Left colon (tissue), 2 donors: ENCODE data around the gene MPHOSPH9. TPM values are rescaled to one million over a fixed set of nuclear protein-coding genes. Genes with fewer than 3 reads are reported as not detected.

Experiments used
- ATAC-seq: fragments of 200-7000 bp; cut with Tn5 transposase; one replicate; pipeline ENCODE4 v1.9.1; 2020; ENCODE audit warnings: mild to moderate bottlenecking, moderate library complexity
- DNase-seq, 2 donors: peaks; one replicate each; pipeline ENCODE4 v3.0.0-alpha.2; 2020
- intact Hi-C, 2 donors: fragments of 100-400 bp; cut with DNase I in 1 of 2; cut with micrococcal nuclease in 1 of 2; formaldehyde crosslinking; loops; one replicate each; pipeline versions ENCODE4 v1.11.2 to v1.14.0; 2022; cut with DNase I, micrococcal nuclease
- total RNA-seq, 2 donors: library from RNA; stranded (reverse); fragmentation: NEBNext Ultra II Directional; extraction: Animal tissue kit (Norgen Biotek cat#: 25700); gene quantifications; one replicate each; pipeline ENCODE4 v1.2.1, GENCODE V29; 2021
- donor health status: DM: no; HTN: no; CAD: no.
- donor health status: DM: yes; HTN: yes; CAD: no.

Gene MPHOSPH9
- total RNA-seq, 2 donors from 2014 or later = 12.3 to 19.8 TPM

GRCh38 chr12:123160801-123161487 lies 72.0 kb downstream of the MPHOSPH9 start:
- no peak for DNase-seq
- no peak for ATAC-seq
- intact Hi-C loops = no loop called here

- DNase-seq (no peak), ATAC-seq (no peak)
- intact Hi-C loops = loop anchor here (5.0 to 10.0 kb wide), 2 partner anchors 109 to 112 kb away; no protein-coding TSS in a partner anchor
These were observed 79.0 kb downstream of the MPHOSPH9 start for GRCh38 chr12:123153906-123154305.

- DNase-seq = no peak
- ATAC-seq = no peak
- intact Hi-C loops = loop anchor here (5.0 to 10.0 kb wide), 2 partner anchors 108 to 111 kb away; no protein-coding TSS in a partner anchor
These were observed 80.1 kb downstream of the MPHOSPH9 start for GRCh38 chr12:123152833-123153232.

- intact Hi-C loops = loop anchor here (5.0 to 10.0 kb wide), 2 partner anchors 107 to 109 kb away; no protein-coding TSS in a partner anchor
- ATAC-seq = peak; percentile 42
- no peak for DNase-seq
These were observed 81.2 kb downstream of the MPHOSPH9 start for GRCh38 chr12:123151457-123152454.

GRCh38 chr12:123150744-123151456 lies 82.0 kb downstream of the MPHOSPH9 start, which contains the start of gene PITPNM2:
PITPNM2 (minus strand) TSS chr12:123151090; CDS start chr12:123034590, 116,500 bp downstream.
- peak; percentile 84 for ATAC-seq
- intact Hi-C loops = loop anchor here (5.0 to 10.0 kb wide), 2 partner anchors 106 to 109 kb away; no protein-coding TSS in a partner anchor
- DNase-seq = peak in 1 of 2 donors; percentile 78

- peak in 1 of 2 donors; percentile 51 for DNase-seq
- intact Hi-C loops = loop anchor here (5.0 to 10.0 kb wide), 2 partner anchors 106 to 108 kb away; no protein-coding TSS in a partner anchor
- ATAC-seq = peak; percentile 44
These were observed 82.6 kb downstream of the MPHOSPH9 start for GRCh38 chr12:123150275-123150743.

GRCh38 chr12:123149501-123150274 lies 83.3 kb downstream of the MPHOSPH9 start:
- ATAC-seq (peak; percentile 20), DNase-seq (no peak)

GRCh38 chr12:123149088-123149487 lies 83.9 kb downstream of the MPHOSPH9 start:
- no peak for DNase-seq
- intact Hi-C loops = no loop called here
- ATAC-seq = no peak

More at GRCh38 chr12:123149501-123150274, 83.3 kb downstream of the MPHOSPH9 start:
- intact Hi-C loops = loop anchor here (5.0 to 10.0 kb wide), 2 partner anchors 105 to 107 kb away; no protein-coding TSS in a partner anchor

- DNase-seq (no peak), ATAC-seq (no peak)
- intact Hi-C loops = no loop called here
These were observed 84.3 kb downstream of the MPHOSPH9 start for GRCh38 chr12:123148655-123149054.

GRCh38 chr12:123148223-123148622 lies 84.7 kb downstream of the MPHOSPH9 start:
- ATAC-seq = no peak
- intact Hi-C loops = no loop called here
- DNase-seq = no peak

GRCh38 chr12:123145211-123145610 lies 87.7 kb downstream of the MPHOSPH9 start:
- ATAC-seq = no peak
- intact Hi-C loops = no loop called here
- no peak for DNase-seq

GRCh38 chr12:123143736-123144461 lies 89.0 kb downstream of the MPHOSPH9 start:
- ATAC-seq (no peak), DNase-seq (no peak)
- intact Hi-C loops = no loop called here

- DNase-seq (peak; percentile 65 to 77), ATAC-seq (peak; percentile 58)
- intact Hi-C loops = no loop called here
These were observed 89.8 kb downstream of the MPHOSPH9 start for GRCh38 chr12:123142921-123143735.

- DNase-seq = no peak
- ATAC-seq = no peak
- intact Hi-C loops = no loop called here
These were observed 90.5 kb downstream of the MPHOSPH9 start for GRCh38 chr12:123142518-123142840.

- ATAC-seq = peak; percentile 86
- intact Hi-C loops = no loop called here
These were observed 91.1 kb downstream of the MPHOSPH9 start for GRCh38 chr12:123141615-123142517.

More at GRCh38 chr12:123141615-123142517, 91.1 kb downstream of the MPHOSPH9 start:
- peak; percentile 77 to 87 for DNase-seq
